SK-N-MC (cell line): ENCODE results near the gene VWDE.

Experiments
- EZH2 ChIP-seq: fragments of 200-600 bp; sonication (generic); IDR thresholded peaks from one replicate; pipeline ENCODE4 v1.6.1; 2017; ENCODE audit warnings: antibody characterized with exemption
- FOXP2 ChIP-seq: optimal IDR thresholded peaks from 2 replicates; pipeline ENCODE3; 2011; ENCODE audit warnings: mild to moderate bottlenecking, moderate library complexity; ENCODE audit not compliant: insufficient read depth; ENCODE audit errors: extremely low read length, control extremely low read depth
- POLR2AphosphoS5 ChIP-seq: IDR thresholded peaks from 2 replicates; pipeline ENCODE4 v1.6.1; 2012; ENCODE audit warnings: mild to moderate bottlenecking, low read depth, low read length, borderline replicate concordance

GRCh38 chr7:12385364-12385786 lies 18.3 kb downstream of the VWDE start:
- TF ChIP-seq POLR2AphosphoS5: no peak
- no peak for TF ChIP-seq EZH2
- no peak for TF ChIP-seq FOXP2
